Smooth muscle cell (in vitro differentiated cells): Measurements from ENCODE around the gene KDM5A. TPM values are rescaled to one million over a fixed set of nuclear protein-coding genes. Genes with fewer than 3 reads are reported as not detected.

Experiments used
- DNase-seq: peaks from one replicate; lab custom pipeline; 2025; ENCODE audit not compliant: unreplicated experiment; lab: John Stamatoyannopoulos, UW
- H2AFZ ChIP-seq: fragments of 200-600 bp; sonication (generic); 2 replicates; pipeline ENCODE4 v1.6.0; 2016; ENCODE audit warnings: antibody characterized with exemption, low read depth, mild to moderate bottlenecking
- H3F3A ChIP-seq: fragments of 200-600 bp; sonication (generic); 2 replicates; pipeline ENCODE4 v1.6.0; 2017; ENCODE audit warnings: antibody characterized with exemption, low read depth
- H3K27ac ChIP-seq: fragments of 200-600 bp; sonication (generic); 2 replicates; pipeline ENCODE4 v1.5.1; 2016; ENCODE audit warnings: low read depth, mild to moderate bottlenecking
- H3K27me3 ChIP-seq: fragments of 200-600 bp; sonication (generic); 2 replicates; pipeline ENCODE4 v1.6.1; 2016; ENCODE audit warnings: low read depth, mild to moderate bottlenecking
- H3K36me3 ChIP-seq: fragments of 200-600 bp; sonication (generic); 2 replicates; pipeline ENCODE4 v1.5.1; 2016; ENCODE audit warnings: low read depth
- H3K4me1 ChIP-seq: fragments of 200-600 bp; sonication (generic); 2 replicates; pipeline ENCODE4 v1.5.1; 2016; ENCODE audit warnings: low read depth
- H3K4me2 ChIP-seq: fragments of 200-600 bp; sonication (generic); 2 replicates; pipeline ENCODE4 v1.6.0; 2016; ENCODE audit warnings: mild to moderate bottlenecking
- H3K4me3 ChIP-seq: fragments of 200-600 bp; sonication (generic); 2 replicates; pipeline ENCODE4 v1.5.1; 2016; ENCODE audit warnings: mild to moderate bottlenecking
- H3K79me2 ChIP-seq: fragments of 200-600 bp; sonication (generic); 2 replicates; pipeline ENCODE4 v1.6.0; 2016; ENCODE audit warnings: low read depth, mild to moderate bottlenecking
- H3K9ac ChIP-seq: fragments of 200-600 bp; sonication (generic); 2 replicates; pipeline ENCODE4 v1.6.0; 2016; ENCODE audit warnings: low read depth
- H3K9me3 ChIP-seq: fragments of 200-600 bp; sonication (generic); replicated peaks from 2 replicates; pipeline ENCODE4 v1.5.1; 2016; ENCODE audit warnings: low read depth
- H4K20me1 ChIP-seq: fragments of 200-600 bp; sonication (generic); 2 replicates; pipeline ENCODE4 v1.6.0; 2016; ENCODE audit warnings: low read depth
- CTCF ChIP-seq: fragments of 200-600 bp; sonication (generic); IDR thresholded peaks from 2 replicates; pipeline ENCODE4 v1.5.1; 2017; ENCODE audit warnings: borderline replicate concordance, mild to moderate bottlenecking, antibody characterized with exemption; ENCODE audit not compliant: insufficient read depth, poor library complexity, severe bottlenecking
- WGBS: methylation state at CpG from one replicate; pipeline ENCODE4 v1.1.7; 2016; ENCODE audit warnings: low lambda C conversion rate; 5-methylcytosine and 5-hydroxymethylcytosine counted together
- polyA plus RNA-seq: library from polyadenylated mRNA; unstranded; fragments of >200 nt; fragmentation: Nextera tagmentation; extraction: Ambion mirVana; gene quantifications from 2 replicates; pipeline ENCODE4 v1.2.1, GENCODE V29; 2016
- total RNA-seq: library from RNA; depleted of rRNA; stranded (reverse); fragments of >200 nt; gene quantifications from 2 replicates; pipeline ENCODE4 v1.2.3, GENCODE V29; 2014

The KDM5A gene
- total and polyA plus RNA-seq, 2 experiments from 2014 or later = 30.5 to 87.2 TPM

- no peaks in the 10 kb centered on the region for H4K20me1 ChIP-seq
- peaks cover 4% of the 10 kb centered on the region for H3F3A ChIP-seq
- H3K4me3 ChIP-seq = no peak overlapping the region
- no peaks in the 10 kb centered on the region for H3K27me3 ChIP-seq
- no peaks in the 10 kb centered on the region for H3K36me3 ChIP-seq
- TF ChIP-seq CTCF = no peak
- no peak overlapping the region for H3K4me2 ChIP-seq
- H3K79me2 ChIP-seq = no peaks in the 10 kb centered on the region
- no peak for DNase-seq
- H3K9ac ChIP-seq = no peak overlapping the region
- no peaks in the 10 kb centered on the region for H3K9me3 ChIP-seq
- H3K4me1 ChIP-seq = no peaks in the 10 kb centered on the region
- H3K27ac ChIP-seq = no peak overlapping the region
- no peak overlapping the region for H2AFZ ChIP-seq
- WGBS = 94% methylated on average over 3 of the region's 3 CpGs
Measured at GRCh38 chr12:273382-273781, 115.7 kb downstream of the KDM5A start.

- Histone ChIP-seq H3K36me3 (no peaks in the 10 kb centered on the region), H3F3A (peaks cover 4% of the 10 kb centered on the region), H3K9me3 (no peaks in the 10 kb centered on the region), H3K4me2 (no peak overlapping the region), H2AFZ (no peak overlapping the region), H3K4me1 (no peaks in the 10 kb centered on the region), H3K79me2 (no peaks in the 10 kb centered on the region), H4K20me1 (no peaks in the 10 kb centered on the region), H3K27me3 (no peaks in the 10 kb centered on the region), H3K27ac (no peak overlapping the region), H3K4me3 (no peak overlapping the region), H3K9ac (no peak overlapping the region)
- DNase-seq = no peak
- 94% methylated on average over 6 of the region's 6 CpGs for WGBS
- TF ChIP-seq CTCF = no peak
Measured at GRCh38 chr12:272942-273341, 116.2 kb downstream of the KDM5A start.

GRCh38 chr12:271161-271560 is 118.0 kb downstream of the KDM5A start:
- H4K20me1 ChIP-seq = no peaks in the 10 kb centered on the region
- H3K36me3 ChIP-seq = no peaks in the 10 kb centered on the region
- H3F3A ChIP-seq = peaks cover 4% of the 10 kb centered on the region
- H3K9ac ChIP-seq = no peak overlapping the region
- no peak overlapping the region for H3K4me3 ChIP-seq
- no peak overlapping the region for H3K27ac ChIP-seq
- H2AFZ ChIP-seq = no peak overlapping the region
- H3K9me3 ChIP-seq = no peaks in the 10 kb centered on the region
- H3K4me1 ChIP-seq = no peaks in the 10 kb centered on the region
- TF ChIP-seq CTCF = no peak
- no peak for DNase-seq
- 96% methylated on average over 4 of the region's 4 CpGs for WGBS
- no peaks in the 10 kb centered on the region for H3K27me3 ChIP-seq
- no peaks in the 10 kb centered on the region for H3K79me2 ChIP-seq
- H3K4me2 ChIP-seq = no peak overlapping the region

- Histone ChIP-seq H3K27ac (no peak overlapping the region), H2AFZ (no peak overlapping the region), H3K79me2 (no peaks in the 10 kb centered on the region), H4K20me1 (no peaks in the 10 kb centered on the region), H3K9me3 (no peaks in the 10 kb centered on the region), H3F3A (peaks cover 4% of the 10 kb centered on the region), H3K4me1 (no peaks in the 10 kb centered on the region), H3K4me2 (no peak overlapping the region), H3K36me3 (no peaks in the 10 kb centered on the region), H3K9ac (no peak overlapping the region), H3K4me3 (no peak overlapping the region), H3K27me3 (no peaks in the 10 kb centered on the region)
- TF ChIP-seq CTCF = no peak
- WGBS = 67% methylated on average over 3 of the region's 3 CpGs
- no peak for DNase-seq
Measured at GRCh38 chr12:269191-269590, 119.9 kb downstream of the KDM5A start.
